OCI-LY7 (cell line): ENCODE measurements around the gene NOS3. TPM values are rescaled to one million over a fixed set of nuclear protein-coding genes. Genes with fewer than 3 reads are reported as not detected.

Experiments used
- BruUV-seq: library from RNA; stranded (reverse); fragments of 400-500 nt; replicated peaks from 2 replicates; lab custom pipeline; 2021; lab: Mats Ljungman, UMichigan
- CTCF ChIA-PET: fragments of 300-600 bp; sonication (Branson Sonifier 250); formaldehyde crosslinking; loops from one replicate; lab custom pipeline; 2022; ENCODE audit warnings: antibody characterized with exemption; ENCODE audit not compliant: unreplicated experiment; lab: Charles Lee
- POLR2A ChIA-PET: fragments of 300-600 bp; sonication (Branson Sonifier 250); formaldehyde crosslinking; loops from one replicate; lab custom pipeline; 2022; ENCODE audit warnings: antibody characterized with exemption; lab: Charles Lee
- DNase-seq: peaks from one replicate; pipeline ENCODE4 v3.0.0-alpha.2; 2015; ENCODE audit warnings: low spot score
- H2AFZ ChIP-seq: fragments of 200-600 bp; sonication (generic), shearing (Covaris generic); 2 replicates; pipeline ENCODE4 v1.6.1; 2014; ENCODE audit warnings: mild to moderate bottlenecking, antibody characterized with exemption, low read length, moderate library complexity
- H3K27ac ChIP-seq: fragments of 200-600 bp; sonication (generic); 2 replicates; pipeline ENCODE4 v1.5.1; 2014; ENCODE audit warnings: mixed run types, low read depth, mild to moderate bottlenecking, moderate library complexity, low read length, inconsistent platforms; ENCODE audit not compliant: poor library complexity, severe bottlenecking
- H3K36me3 ChIP-seq: fragments of 200-600 bp; sonication (generic); 2 replicates; pipeline ENCODE4 v1.6.1; 2014; ENCODE audit warnings: mild to moderate bottlenecking, antibody characterized with exemption, low read length, moderate library complexity, mixed read lengths; ENCODE audit not compliant: insufficient read depth
- H3K4me1 ChIP-seq: fragments of 200-600 bp; sonication (generic); 2 replicates; pipeline ENCODE4 v1.5.1; 2014; ENCODE audit warnings: mild to moderate bottlenecking, low read length; ENCODE audit not compliant: insufficient read depth, poor library complexity, severe bottlenecking
- H3K4me2 ChIP-seq: fragments of 200-600 bp; sonication (generic); 2 replicates; pipeline ENCODE4 v1.6.1; 2014; ENCODE audit warnings: mild to moderate bottlenecking, low read length
- H3K4me3 ChIP-seq: fragments of 200-600 bp; sonication (generic); 2 replicates; pipeline ENCODE4 v1.5.1; 2014; ENCODE audit warnings: mild to moderate bottlenecking, low read depth, low read length; ENCODE audit not compliant: poor library complexity, severe bottlenecking
- H3K79me2 ChIP-seq: fragments of 200-600 bp; sonication (generic); 2 replicates; pipeline ENCODE4 v1.6.1; 2016; ENCODE audit warnings: low read depth, mild to moderate bottlenecking, low read length, moderate library complexity, mixed read lengths; ENCODE audit not compliant: insufficient read depth
- H3K9me2 ChIP-seq: fragments of 200-600 bp; sonication (generic); 2 replicates; pipeline ENCODE4 v1.6.1; 2016; ENCODE audit warnings: mild to moderate bottlenecking, low read length, mixed read lengths; ENCODE audit not compliant: insufficient read depth
- H3K9me3 ChIP-seq: fragments of 200-600 bp; sonication (generic); 2 replicates; pipeline ENCODE4 v1.6.1; 2014; ENCODE audit warnings: mild to moderate bottlenecking, mixed run types, low read length, mixed read lengths
- H4K20me1 ChIP-seq: fragments of 200-600 bp; sonication (generic); 2 replicates; pipeline ENCODE4 v1.6.1; 2014; ENCODE audit warnings: mild to moderate bottlenecking, antibody characterized with exemption, low read length, moderate library complexity, mixed read lengths; ENCODE audit not compliant: insufficient read depth
- CTCF ChIP-seq: fragments of 200-600 bp; sonication (generic); conservative IDR thresholded peaks from 2 replicates; pipeline ENCODE4 v1.5.1; 2014; ENCODE audit warnings: mild to moderate bottlenecking, antibody characterized with exemption, low read length, moderate library complexity, mixed read lengths
- EZH2phosphoT487 ChIP-seq: fragments of 200-600 bp; sonication (generic); IDR thresholded peaks from 2 replicates; pipeline ENCODE4 v1.6.1; 2018; ENCODE audit warnings: low read depth, borderline replicate concordance, mild to moderate bottlenecking, mixed run types, antibody characterized with exemption, low read length, moderate library complexity, mixed read lengths
- intact Hi-C: fragments of 100-400 bp; cut with micrococcal nuclease; formaldehyde crosslinking; loops from one replicate; pipeline ENCODE4 v1.10.0; 2022; ENCODE audit not compliant: unreplicated experiment
- total RNA-seq, 2 experiments: library from RNA; depleted of rRNA in 1 of 2; stranded (reverse); fragments of >200 nt in 1 of 2; shearing (Covaris generic) in 1 of 2; gene quantifications; 2 replicates each; pipeline ENCODE4 v1.2.3, GENCODE V29; 2014 to 2022

Gene NOS3
- total RNA-seq, 2 experiments from 2014 or later: 0.78 to 0.82 TPM

DNA sequence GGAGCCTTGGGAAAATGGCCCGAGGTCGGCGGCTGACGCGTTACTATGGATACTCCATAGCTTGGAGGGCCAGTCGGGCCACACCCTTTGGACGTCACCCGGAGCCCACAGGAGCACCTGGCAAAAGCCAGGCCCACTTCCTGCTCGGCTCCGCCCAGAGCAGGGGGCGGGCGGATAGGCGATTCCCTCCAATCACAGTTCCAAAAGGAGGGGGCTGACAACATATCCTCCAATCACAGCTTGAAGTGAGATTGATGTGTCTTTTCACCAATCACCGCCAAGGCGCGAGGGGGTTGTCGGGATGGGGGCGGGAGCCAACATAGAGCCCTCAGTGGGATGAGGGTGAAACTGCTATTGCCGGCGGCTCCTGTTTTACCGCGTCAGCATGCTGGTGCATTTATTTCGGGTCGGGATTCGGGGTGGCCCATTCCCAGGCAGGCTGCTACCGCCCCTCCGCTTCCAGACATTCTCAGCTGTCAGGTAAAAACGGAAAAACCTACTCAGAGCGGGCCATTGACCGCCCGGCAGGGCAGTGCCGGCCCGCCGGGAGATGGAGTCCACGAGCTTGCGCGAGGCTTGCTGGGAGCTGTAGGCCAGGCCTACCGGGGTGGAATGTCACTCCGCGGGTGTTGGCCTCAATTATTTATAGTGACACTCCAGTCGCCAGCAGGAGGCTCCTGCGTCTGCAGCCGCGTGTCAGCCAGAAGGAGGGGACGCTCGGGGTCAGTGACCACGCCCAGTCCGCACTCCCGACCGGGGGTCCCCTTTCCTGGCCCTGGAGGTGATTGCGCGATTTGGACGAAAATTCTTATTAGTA, 37.5 kb downstream of the NOS3 start, which contains the start of gene ABCB8:
Gene ABCB8, plus strand, starts transcription at position 320 of the 817 bp plus-strand sequence. Its CDS starts 66 bp downstream, at position 386.
- Histone ChIP-seq H3K9me3 (no peaks in the 10 kb centered on the region), H4K20me1 (0 out of 2 replicates have a peak, but pooled peaks cover 3% of the 10 kb centered on the region), H2AFZ (peak within 1 kb of the TSS; percentile 80), H3K9me2 (no peaks in the 10 kb centered on the region), H3K4me2 (peak within 1 kb of the TSS; percentile 82), H3K36me3 (no peaks in the 10 kb centered on the region), H3K4me3 (peak within 1 kb of the TSS; percentile 80), H3K4me1 (peaks cover 23% of the 10 kb centered on the region), H3K79me2 (peaks cover 14% of the 10 kb centered on the region; the same call in 1 of the 2 replicates), H3K27ac (no peak within 1 kb of the TSS)
- CTCF ChIA-PET: interaction anchor here (0.6 to 0.7 kb wide), 2 partner anchors 595 to 623 kb away, joined by 3 read pairs; a partner anchor contains a TSS
- DNase-seq: peak; percentile 99
- TF ChIP-seq EZH2phosphoT487 (no peak), CTCF (peak; percentile 54)
- POLR2A ChIA-PET: interaction anchor here (0.7 to 1.3 kb wide), 8 partner anchors 9 to 135 kb away, joined by 3 to 6 read pairs (median 3); no protein-coding TSS in a partner anchor
- BruUV-seq: TSS peak; percentile 82
- intact Hi-C loops: loop anchor here (1.0 to 2.0 kb wide), 3 partner anchors 30 to 54 kb away; partner anchors contain the start of gene FASTK

DNA sequence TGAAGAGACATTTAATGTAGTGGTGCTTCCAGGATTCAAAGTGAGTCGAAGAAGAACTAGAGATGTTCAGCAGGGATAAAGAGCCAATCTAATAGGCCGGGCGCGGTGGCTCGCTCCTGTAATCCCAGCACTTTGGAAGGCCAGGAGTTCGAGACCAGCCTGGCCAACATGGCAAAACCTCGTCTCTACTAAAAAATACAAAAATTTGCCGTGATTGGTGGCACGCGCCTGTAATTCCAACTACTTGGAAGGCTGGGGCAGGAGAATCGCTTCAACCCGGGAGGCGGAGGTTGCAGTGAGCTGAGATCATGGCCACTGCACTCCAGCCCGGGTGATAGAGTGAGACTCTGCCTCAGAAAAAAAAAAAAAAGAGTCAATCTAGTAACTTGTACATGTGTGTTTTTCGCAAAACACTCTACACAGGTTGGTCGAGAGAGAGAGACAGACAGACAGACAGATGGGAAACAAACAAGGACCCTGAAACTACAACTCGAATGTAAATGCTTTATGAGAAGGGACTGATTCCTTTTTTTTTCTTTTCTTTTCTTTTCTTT, 38.2 kb downstream of the NOS3 start:
- POLR2A ChIA-PET: interaction anchor here (0.7 to 1.3 kb wide), 5 partner anchors 8 to 136 kb away, joined by 3 to 6 read pairs (median 4); no protein-coding TSS in a partner anchor

More for the DNA sequence above, 38.2 kb downstream of the NOS3 start:
- peak overlapping the region; percentile 76 for H3K4me2 ChIP-seq
- H2AFZ ChIP-seq: peak overlapping the region; percentile 66; the same call in 1 of the 2 replicates
- DNase-seq: no peak
- TF ChIP-seq CTCF: no peak
- no peak for TF ChIP-seq EZH2phosphoT487
- intact Hi-C loops: loop anchor here (1.0 to 2.0 kb wide), 3 partner anchors 29 to 55 kb away; partner anchors contain the start of gene FASTK
- peak overlapping the region; percentile 80 for H3K4me3 ChIP-seq
- H3K9me2 ChIP-seq: no peaks in the 10 kb centered on the region
- no peaks in the 10 kb centered on the region for H3K9me3 ChIP-seq
- CTCF ChIA-PET: no interaction called here
- H3K79me2 ChIP-seq: peaks cover 14% of the 10 kb centered on the region; the same call in 1 of the 2 replicates
- peaks cover 23% of the 10 kb centered on the region for H3K4me1 ChIP-seq
- no peaks in the 10 kb centered on the region for H3K36me3 ChIP-seq
- H4K20me1 ChIP-seq: 0 out of 2 replicates have a peak, but pooled peaks cover 3% of the 10 kb centered on the region
- BruUV-seq: no TSS peak
- no peak overlapping the region for H3K27ac ChIP-seq
